SK-N-MC (cell line): ENCODE measurements around the gene PRR14.

ENCODE experiments used
- EZH2 ChIP-seq: fragments of 200-600 bp; sonication (generic); IDR thresholded peaks from one replicate; pipeline ENCODE4 v1.6.1; 2017; ENCODE audit warnings: antibody characterized with exemption
- POLR2AphosphoS5 ChIP-seq: IDR thresholded peaks from 2 replicates; pipeline ENCODE4 v1.6.1; 2012; ENCODE audit warnings: mild to moderate bottlenecking, low read depth, low read length, borderline replicate concordance

DNA sequence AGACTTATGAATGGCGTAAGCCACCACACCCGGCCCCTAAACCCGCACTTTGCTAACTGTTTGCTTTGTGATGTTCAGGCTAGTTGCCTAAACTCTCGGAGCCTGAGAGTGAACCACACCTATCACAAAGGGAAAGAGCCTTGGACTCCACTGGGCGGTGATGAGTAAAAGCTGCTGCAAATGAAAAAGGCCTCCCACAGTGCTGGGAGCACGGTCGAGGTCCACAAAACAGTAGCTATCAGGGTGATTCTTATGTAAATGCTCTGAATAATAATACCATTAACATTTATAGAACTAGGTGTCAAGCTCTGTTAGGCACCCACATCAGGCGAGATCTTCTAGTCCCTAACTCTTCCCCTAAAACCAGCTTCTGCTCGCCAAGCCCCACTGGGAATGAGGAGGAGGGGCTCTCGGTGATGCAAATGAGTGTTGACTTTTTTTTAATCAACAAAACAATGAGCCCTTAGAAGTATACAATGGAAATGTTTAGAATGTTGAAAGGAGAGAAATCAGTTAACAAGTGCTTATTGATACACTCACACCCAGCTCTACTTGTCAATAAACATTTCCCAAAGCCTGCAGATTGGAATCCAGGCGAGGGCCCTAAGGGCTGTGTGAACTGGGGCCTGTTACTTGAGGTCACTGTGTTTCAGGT lies 27.3 kb downstream of the PRR14 start:
- no peak for TF ChIP-seq POLR2AphosphoS5
- no peak for TF ChIP-seq EZH2
